Measurements from ENCODE around the gene CLDN5. TPM values are rescaled to one million over a fixed set of nuclear protein-coding genes. Genes with fewer than 3 reads are reported as not detected.

CLDN5 gene
- total and polyA plus RNA-seq, 2 donors (not counting 1 experiment from before 2014, with no cell fraction given): 0.33 TPM; not detected in 1

- Histone ChIP-seq H3K27me3 (ENCODE audit: control insufficient read depth, insufficient read depth, low read length) (no peaks in the 10 kb centered on the region), H3K4me3 (replicated peaks in 1 of 4; ENCODE audit: control extremely low read depth in 1 of 4, insufficient read depth in 1 of 4, low read depth in 3 of 4, low read length in 4 of 4) (no peak overlapping the region), H3K36me3 (ENCODE audit: control insufficient read depth, insufficient read depth, low read length) (no peaks in the 10 kb centered on the region), H3K27ac (ENCODE audit: insufficient read depth, low read length) (no peak overlapping the region), H3K9me3 (ENCODE audit: control insufficient read depth, insufficient read depth, low read depth, low read length) (no peaks in the 10 kb centered on the region), H4K20me1 (ENCODE audit: control insufficient read depth, extremely low read depth, insufficient read depth, low read length) (no peaks in the 10 kb centered on the region), H3K4me2 (ENCODE audit: extremely low read depth, insufficient read depth, low read length) (no peak overlapping the region), H3K4me1 (ENCODE audit: control insufficient read depth, extremely low read depth, insufficient read depth, low read length) (no peaks in the 10 kb centered on the region), H2AFZ (ENCODE audit: low read length) (no peak overlapping the region), H3K79me2 (ENCODE audit: control insufficient read depth, insufficient read depth, low read length) (no peaks in the 10 kb centered on the region), H3K9ac (ENCODE audit: insufficient read depth, low read length) (no peak overlapping the region)
- DNase-seq (ENCODE audit: low read depth in 2 of 2): no peak
- TF ChIP-seq EZH2 (IDR thresholded peaks at IDR 0.05; ENCODE audit: low read length, missing control alignments) (no peak), CTCF (conservative IDR thresholded peaks at IDR 0.05 in 1 of 2, IDR thresholded peaks at IDR 0.05 in 1 of 2; ENCODE audit: low read depth in 1 of 2, low read length in 2 of 2) (no peak)
Observed at GRCh38 chr22:19569976-19570375, 45.8 kb upstream of the CLDN5 start.

- DNase-seq (ENCODE audit: low read depth in 2 of 2): no peak
- Histone ChIP-seq H3K79me2 (ENCODE audit: control insufficient read depth, insufficient read depth, low read length) (no peaks in the 10 kb centered on the region), H3K9me3 (ENCODE audit: control insufficient read depth, insufficient read depth, low read depth, low read length) (no peaks in the 10 kb centered on the region), H3K4me3 (replicated peaks in 1 of 4; ENCODE audit: control extremely low read depth in 1 of 4, insufficient read depth in 1 of 4, low read depth in 3 of 4, low read length in 4 of 4) (no peak overlapping the region), H3K4me1 (ENCODE audit: control insufficient read depth, extremely low read depth, insufficient read depth, low read length) (no peaks in the 10 kb centered on the region), H3K27me3 (ENCODE audit: control insufficient read depth, insufficient read depth, low read length) (peaks cover 4% of the 10 kb centered on the region), H3K4me2 (ENCODE audit: extremely low read depth, insufficient read depth, low read length) (no peak overlapping the region), H3K27ac (ENCODE audit: insufficient read depth, low read length) (no peak overlapping the region), H2AFZ (ENCODE audit: low read length) (no peak overlapping the region), H3K36me3 (ENCODE audit: control insufficient read depth, insufficient read depth, low read length) (no peaks in the 10 kb centered on the region), H3K9ac (ENCODE audit: insufficient read depth, low read length) (no peak overlapping the region), H4K20me1 (ENCODE audit: control insufficient read depth, extremely low read depth, insufficient read depth, low read length) (no peaks in the 10 kb centered on the region)
- TF ChIP-seq CTCF (conservative IDR thresholded peaks at IDR 0.05 in 1 of 2, IDR thresholded peaks at IDR 0.05 in 1 of 2; ENCODE audit: low read depth in 1 of 2, low read length in 2 of 2) (no peak), EZH2 (IDR thresholded peaks at IDR 0.05; ENCODE audit: low read length, missing control alignments) (no peak)
Observed at GRCh38 chr22:19569276-19569640, 45.0 kb upstream of the CLDN5 start.

- H3K36me3 ChIP-seq (ENCODE audit: control insufficient read depth, insufficient read depth, low read length): no peaks in the 10 kb centered on the region
- H3K4me3 ChIP-seq (replicated peaks in 1 of 4; ENCODE audit: control extremely low read depth in 1 of 4, insufficient read depth in 1 of 4, low read depth in 3 of 4, low read length in 4 of 4): no peak overlapping the region
- no peaks in the 10 kb centered on the region for H3K9me3 ChIP-seq (ENCODE audit: control insufficient read depth, insufficient read depth, low read depth, low read length)
- no peak for TF ChIP-seq CTCF (conservative IDR thresholded peaks at IDR 0.05 in 1 of 2, IDR thresholded peaks at IDR 0.05 in 1 of 2; ENCODE audit: low read depth in 1 of 2, low read length in 2 of 2)
- no peak for TF ChIP-seq EZH2 (IDR thresholded peaks at IDR 0.05; ENCODE audit: low read length, missing control alignments)
- DNase-seq (ENCODE audit: low read depth in 2 of 2): peak; percentile 54 to 87
- no peak overlapping the region for H3K4me2 ChIP-seq (ENCODE audit: extremely low read depth, insufficient read depth, low read length)
- H3K27me3 ChIP-seq (ENCODE audit: control insufficient read depth, insufficient read depth, low read length): peaks cover 4% of the 10 kb centered on the region
- H3K79me2 ChIP-seq (ENCODE audit: control insufficient read depth, insufficient read depth, low read length): no peaks in the 10 kb centered on the region
- H3K4me1 ChIP-seq (ENCODE audit: control insufficient read depth, extremely low read depth, insufficient read depth, low read length): no peaks in the 10 kb centered on the region
- no peak overlapping the region for H3K9ac ChIP-seq (ENCODE audit: insufficient read depth, low read length)
- H3K27ac ChIP-seq (ENCODE audit: insufficient read depth, low read length): no peak overlapping the region
- no peak overlapping the region for H2AFZ ChIP-seq (ENCODE audit: low read length)
- H4K20me1 ChIP-seq (ENCODE audit: control insufficient read depth, extremely low read depth, insufficient read depth, low read length): no peaks in the 10 kb centered on the region
Observed at GRCh38 chr22:19568337-19569275, 44.4 kb upstream of the CLDN5 start.

All from fibroblast of lung (primary cell).